VCaP (cell line): Measurements from ENCODE around the gene ATAD3C.

ENCODE experiments used
- H3K27ac ChIP-seq: fragments of 450-650 bp; 2 replicates; pipeline ENCODE4 v1.5.1; 2017
- CTCF ChIP-seq: fragments of 450-650 bp; conservative IDR thresholded peaks from 2 replicates; pipeline ENCODE4 v1.5.1; 2017; ENCODE audit warnings: mild to moderate bottlenecking, moderate library complexity

The ATAD3C gene

GRCh38 chr1:1418464-1419362, 30.8 kb upstream of the ATAD3C start:
- H3K27ac ChIP-seq, result peak overlapping the region; percentile 83
- TF ChIP-seq CTCF, result no peak

- no peak for TF ChIP-seq CTCF
- H3K27ac ChIP-seq, result peak overlapping the region; percentile 83
Observed at GRCh38 chr1:1419363-1419812, 30.1 kb upstream of the ATAD3C start.

GRCh38 chr1:1419813-1420653, 29.5 kb upstream of the ATAD3C start:
- peak overlapping the region; percentile 83 for H3K27ac ChIP-seq
- peak; percentile 62 for TF ChIP-seq CTCF

GRCh38 chr1:1420654-1421141, 28.8 kb upstream of the ATAD3C start:
- H3K27ac ChIP-seq, result peak overlapping the region; percentile 83; the same call in 1 of the 2 replicates
- TF ChIP-seq CTCF, result no peak

- H3K27ac ChIP-seq, result peak within 1 kb of the TSS; percentile 83
- TF ChIP-seq CTCF, result no peak
Observed at GRCh38 chr1:1421147-1421906, 28.2 kb upstream of the ATAD3C start, which contains the start of gene ANKRD65. Gene ANKRD65 (minus strand): TSS chr1:1421276. CDS start chr1:1421005, 271 bp downstream.

- no peak for TF ChIP-seq CTCF
- no peak overlapping the region for H3K27ac ChIP-seq
Observed at GRCh38 chr1:1421907-1422464, 27.5 kb upstream of the ATAD3C start.
